Measurements from ENCODE around the gene ZFAND3. TPM values are rescaled to one million over a fixed set of nuclear protein-coding genes. Genes with fewer than 3 reads are reported as not detected.
"Not testable (repeated sequence)": the region's sequence is repeated elsewhere in the genome, so short reads cannot be mapped to it uniquely, and the experiment has no call there.

Gene ZFAND3
- total RNA-seq, 1 donor from 2014 or later = 32.7 TPM

GRCh38 chr6:37990762-37991525 is 171.4 kb downstream of the ZFAND3 start:
- peak overlapping the region; percentile 35 to 45 for H3K27ac ChIP-seq
- no peak for TF ChIP-seq CTCF (IDR thresholded peaks at IDR 0.05)
- H3K9me3 ChIP-seq = no peaks in the 10 kb centered on the region

GRCh38 chr6:37992749-37993148 is 173.2 kb downstream of the ZFAND3 start:
- Histone ChIP-seq H3K4me3 (no peak overlapping the region), H3K9me3 (no peaks in the 10 kb centered on the region), H3K27ac (no peak overlapping the region), H3K4me1 (peaks cover 4 to 39% of the 10 kb centered on the region in 2 donors), H3K27me3 (no peaks in the 10 kb centered on the region), H3K36me3 (no peaks in the 10 kb centered on the region)
- no peak for DNase-seq (ENCODE audit: low spot score in 2 of 2)
- intact Hi-C loops (cut with DNase I) = loop anchor here (5.0 kb wide), 1 partner anchor 200 kb away; no protein-coding TSS in a partner anchor
- no peak for TF ChIP-seq CTCF (IDR thresholded peaks at IDR 0.05)

More at GRCh38 chr6:37990762-37991525, 171.4 kb downstream of the ZFAND3 start:
- H3K36me3 ChIP-seq = no peaks in the 10 kb centered on the region
- no peak overlapping the region for H3K4me3 ChIP-seq
- peaks cover 7 to 36% of the 10 kb centered on the region in 2 donors for H3K4me1 ChIP-seq
- intact Hi-C loops (cut with DNase I) = loop anchor here (5.0 kb wide), 1 partner anchor 199 kb away; no protein-coding TSS in a partner anchor
- no peak for DNase-seq (ENCODE audit: low spot score in 2 of 2)
- H3K27me3 ChIP-seq = no peaks in the 10 kb centered on the region

- intact Hi-C loops (cut with DNase I) = loop anchor here (5.0 kb wide), 1 partner anchor 201 kb away; no protein-coding TSS in a partner anchor
- H3K36me3 ChIP-seq; H3K27ac ChIP-seq; H3K4me3 ChIP-seq; DNase-seq (ENCODE audit: low spot score in 2 of 2); H3K9me3 ChIP-seq; H3K27me3 ChIP-seq: not testable (repeated sequence)
- peaks cover 1 to 35% of the 10 kb centered on the region in 2 donors for H3K4me1 ChIP-seq
Measured at GRCh38 chr6:37993194-37993593, 173.7 kb downstream of the ZFAND3 start.

GRCh38 chr6:37993596-37993995 is 174.1 kb downstream of the ZFAND3 start:
- TF ChIP-seq CTCF (IDR thresholded peaks at IDR 0.05) = no peak
- DNase-seq (ENCODE audit: low spot score in 2 of 2) = no peak
- Histone ChIP-seq H3K4me3 (no peak overlapping the region), H3K9me3 (no peaks in the 10 kb centered on the region), H3K27ac (no peak overlapping the region), H3K27me3 (no peaks in the 10 kb centered on the region), H3K36me3 (no peaks in the 10 kb centered on the region), H3K4me1 (peaks cover 0 to 32% of the 10 kb centered on the region in 2 donors)
- intact Hi-C loops (cut with DNase I) = loop anchor here (5.0 kb wide), 1 partner anchor 201 kb away; no protein-coding TSS in a partner anchor

- H3K4me3 ChIP-seq = no peak overlapping the region
- intact Hi-C loops (cut with DNase I) = loop anchor here (5.0 kb wide), 1 partner anchor 202 kb away; no protein-coding TSS in a partner anchor
Measured at GRCh38 chr6:37994223-37994622, 174.7 kb downstream of the ZFAND3 start.

More at GRCh38 chr6:37994223-37994622, 174.7 kb downstream of the ZFAND3 start:
- Histone ChIP-seq H3K27me3 (no peaks in the 10 kb centered on the region), H3K36me3 (no peaks in the 10 kb centered on the region), H3K9me3 (no peaks in the 10 kb centered on the region), H3K4me1 (peaks cover 0 to 30% of the 10 kb centered on the region in 2 donors), H3K27ac (no peak overlapping the region)
- no peak for DNase-seq (ENCODE audit: low spot score in 2 of 2)
- TF ChIP-seq CTCF (IDR thresholded peaks at IDR 0.05) = no peak

Data from ascending aorta (tissue), 2 donors.